GM18511 (cell line): ENCODE data around the gene DNER.
"Not testable (repeated sequence)": the region's sequence is repeated elsewhere in the genome, so short reads cannot be mapped to it uniquely, and the experiment has no call there.

ENCODE experiments used
- ATAC-seq: cut with Tn5 transposase; IDR thresholded peaks from one replicate; pipeline ENCODE4 v1.9.1; 2021; ENCODE audit warnings: mild to moderate bottlenecking, moderate library complexity; ENCODE audit not compliant: unreplicated experiment

Gene DNER

DNA sequence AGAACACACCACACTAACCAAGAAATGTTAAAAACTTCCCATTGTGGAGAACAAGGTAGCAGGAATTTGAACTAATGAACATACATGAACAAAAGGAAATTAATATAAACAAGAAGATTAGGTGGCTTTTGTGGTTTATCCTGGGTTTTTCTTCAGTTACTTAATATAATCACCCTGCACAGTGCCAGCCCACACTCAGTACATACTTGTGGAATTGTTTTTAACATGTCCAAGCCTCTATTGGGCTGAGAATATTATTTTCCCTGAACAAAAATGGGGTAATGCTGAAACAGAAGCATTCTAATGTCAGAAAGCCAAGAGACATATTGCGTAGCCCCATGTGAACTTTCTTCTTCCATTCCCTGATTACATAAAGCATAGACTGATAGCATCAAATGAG lies 202.8 kb downstream of the DNER start:
- ATAC-seq, result no peak

DNA sequence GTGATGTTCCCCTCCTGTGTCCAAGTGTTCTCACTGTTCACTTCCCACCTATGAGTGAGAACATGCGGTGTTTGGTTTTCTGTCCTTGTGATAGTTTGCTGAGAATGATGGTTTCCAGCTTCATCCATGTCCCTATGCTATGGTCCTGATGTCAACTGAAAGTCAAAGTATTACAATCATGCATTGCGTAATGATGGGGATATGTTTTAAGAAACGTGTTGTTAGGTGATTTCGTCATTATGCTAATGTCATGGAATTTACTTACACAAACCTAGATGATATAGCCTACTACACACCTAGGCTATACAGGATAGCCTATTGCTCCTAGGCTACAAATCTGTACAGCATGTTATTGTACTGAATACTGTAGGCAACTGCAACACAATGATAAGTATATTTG lies 207.7 kb downstream of the DNER start:
- not testable (repeated sequence) for ATAC-seq

DNA sequence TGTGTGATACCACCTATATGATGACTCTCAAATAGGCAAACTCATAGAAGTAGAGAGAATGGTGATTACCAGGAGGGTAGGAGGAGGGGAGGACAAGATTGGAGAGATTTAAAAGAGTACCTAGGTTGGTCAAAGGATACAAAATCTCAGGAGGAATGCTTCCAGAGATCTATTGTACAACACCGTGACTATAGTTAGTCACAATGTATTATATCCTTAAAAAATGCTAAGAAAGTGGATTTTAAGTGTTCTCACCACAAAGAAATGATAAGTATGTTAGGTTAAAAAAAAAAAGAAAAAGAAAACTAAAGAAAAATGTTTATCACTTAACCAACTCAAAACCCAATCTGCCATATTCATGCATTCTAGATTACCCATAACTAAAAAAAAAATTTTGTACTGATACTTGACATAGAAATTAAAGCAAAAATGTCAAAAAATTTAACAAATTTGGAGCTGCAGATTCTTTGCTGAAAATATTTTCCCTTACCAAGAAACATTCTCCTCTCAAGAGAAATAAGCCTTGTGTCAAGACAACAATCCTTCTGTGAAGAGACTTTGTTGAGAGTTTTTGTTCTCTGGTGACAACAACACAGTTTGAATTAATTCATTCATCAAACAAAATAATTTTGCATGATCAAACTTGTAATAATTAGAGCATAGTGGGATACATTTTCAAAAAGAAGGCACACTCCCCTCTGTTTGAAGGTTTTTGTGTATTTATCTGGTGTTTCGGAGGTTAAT lies 213.1 kb downstream of the DNER start:
- ATAC-seq, result no peak

DNA sequence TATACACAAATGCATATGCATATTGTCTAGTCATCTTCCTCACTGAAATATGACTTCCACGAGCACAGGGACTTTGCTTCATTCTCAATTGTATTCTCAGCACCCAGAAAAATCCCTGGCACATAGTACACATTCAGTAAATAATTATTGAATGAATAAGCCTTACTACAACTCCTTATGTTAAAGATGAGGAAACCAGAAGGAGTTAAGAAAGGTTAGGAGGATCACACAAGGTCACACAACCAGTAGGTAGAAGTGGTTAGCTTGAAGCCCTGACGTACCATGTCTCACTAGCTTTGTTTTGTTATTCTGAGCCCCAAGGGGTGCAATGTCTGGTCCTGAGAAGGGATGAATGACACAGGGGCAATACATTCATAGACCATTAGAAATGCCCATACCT lies 222.3 kb downstream of the DNER start:
- ATAC-seq, result no peak

DNA sequence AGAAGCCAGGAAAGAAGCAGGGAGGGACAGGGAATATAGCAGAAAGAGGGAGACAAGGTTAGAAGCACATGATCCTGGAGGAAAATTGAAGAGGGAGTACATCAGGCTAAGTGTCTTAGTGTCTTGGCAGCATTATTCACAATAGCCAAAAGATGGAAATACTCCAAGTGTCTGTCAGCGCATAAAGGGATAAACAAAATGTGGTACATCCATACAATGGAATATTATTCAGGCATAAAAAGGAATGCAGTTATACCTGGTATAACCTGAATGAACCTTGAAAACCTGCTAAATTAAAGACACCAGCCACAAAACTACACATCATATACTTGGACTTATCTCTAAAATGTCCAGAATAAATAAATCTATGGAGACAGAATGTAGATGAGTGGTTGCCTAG lies 224.2 kb downstream of the DNER start:
- ATAC-seq, result no peak

DNA sequence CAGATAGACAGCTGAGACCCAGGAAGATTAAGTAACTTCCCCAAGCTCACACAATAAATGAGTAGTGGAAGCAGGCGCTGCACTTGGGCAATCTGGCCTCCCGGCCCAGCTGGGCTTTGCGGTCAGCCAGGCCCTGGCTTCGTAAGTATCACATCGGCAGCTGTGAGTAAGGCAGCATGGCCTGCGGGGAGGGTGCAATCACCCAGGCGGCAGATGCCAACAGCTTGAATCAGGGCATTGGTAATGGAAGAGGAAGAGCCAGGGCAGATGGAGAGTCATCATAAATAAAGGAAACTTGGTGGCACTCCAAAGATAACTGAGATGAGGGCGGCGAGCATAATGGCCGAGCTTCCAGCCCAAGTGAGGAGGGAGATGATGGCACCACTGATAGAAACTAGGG lies 225.3 kb downstream of the DNER start:
- no peak for ATAC-seq

DNA sequence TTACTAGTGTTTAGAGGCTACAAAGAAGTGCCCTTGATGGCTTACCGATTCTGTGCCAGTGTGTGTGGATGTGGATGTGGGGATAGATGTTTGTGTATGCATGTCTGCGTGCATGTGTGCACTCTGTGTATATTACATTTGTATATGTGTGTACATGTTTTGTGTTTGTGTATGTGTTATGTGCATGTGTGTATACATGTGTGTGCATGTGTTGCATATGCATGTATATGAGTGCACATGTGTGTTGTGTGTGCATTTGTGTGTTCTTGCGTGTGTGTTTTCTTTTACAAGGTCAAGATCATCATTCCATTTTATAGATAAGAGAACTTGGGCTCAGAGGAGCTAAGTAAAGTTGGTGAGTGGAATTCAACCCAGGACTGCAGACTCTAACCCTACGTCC lies 226.1 kb downstream of the DNER start:
- no peak for ATAC-seq

DNA sequence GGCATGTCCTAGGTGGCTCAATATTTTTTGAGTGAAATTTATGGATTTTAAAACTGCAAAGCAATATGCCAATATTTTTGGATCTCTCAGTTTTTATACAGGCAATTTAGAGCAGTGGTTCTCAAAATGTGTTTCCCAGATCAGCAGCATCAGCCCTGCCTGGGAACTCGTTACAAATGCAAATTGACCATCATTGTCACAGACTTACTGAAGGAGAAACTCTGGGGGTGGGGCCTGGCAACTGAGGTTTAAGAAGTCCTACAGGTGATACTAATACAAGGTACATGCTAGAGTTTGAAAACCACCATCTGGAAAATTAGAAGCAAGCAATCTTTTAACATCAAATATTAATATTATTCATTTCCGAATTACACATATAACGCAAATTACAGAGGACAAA lies 227.7 kb downstream of the DNER start:
- no peak for ATAC-seq

DNA sequence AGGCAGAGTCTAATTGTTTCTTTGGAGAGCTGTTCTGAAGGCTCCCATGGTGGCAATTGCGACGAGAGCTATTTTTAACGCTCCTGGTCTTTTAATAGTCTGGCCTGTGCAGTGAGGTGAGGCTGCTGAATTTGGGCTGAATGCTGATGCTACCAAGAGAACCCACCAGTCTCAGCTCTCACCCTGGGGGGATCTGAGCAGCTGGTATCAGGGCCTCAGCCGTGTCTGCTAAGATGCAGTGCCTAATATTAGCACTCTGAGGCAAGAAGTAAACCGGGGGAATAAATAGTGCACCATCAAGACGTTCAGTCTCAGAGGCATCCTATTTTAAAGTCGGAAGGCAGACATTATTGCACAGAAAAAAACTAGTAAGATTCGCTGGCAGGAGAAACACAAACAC lies 228.5 kb downstream of the DNER start:
- ATAC-seq, result no peak

DNA sequence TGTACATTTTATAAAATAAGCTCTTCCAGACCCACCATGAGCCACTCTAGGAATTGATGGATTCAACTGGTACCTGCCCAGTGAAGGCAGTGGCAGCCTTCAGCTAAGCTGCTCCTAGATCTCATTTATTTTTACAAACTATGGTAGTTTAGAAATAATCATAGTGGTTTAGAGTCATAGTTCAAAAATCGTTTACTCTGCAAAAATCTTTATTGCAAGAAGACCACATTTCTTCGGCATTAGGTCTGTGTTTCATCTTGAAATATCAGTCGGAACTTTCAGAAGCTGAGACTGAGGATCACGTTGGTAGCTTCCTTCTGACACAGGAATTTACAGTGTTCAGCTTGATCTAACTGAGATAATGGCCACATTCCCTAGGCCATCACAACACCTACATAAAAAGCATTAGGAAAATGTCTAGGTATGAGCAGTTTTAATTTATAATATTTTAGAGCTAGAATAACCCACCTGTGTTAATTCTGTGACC lies 237.0 kb downstream of the DNER start:
- no peak for ATAC-seq

DNA sequence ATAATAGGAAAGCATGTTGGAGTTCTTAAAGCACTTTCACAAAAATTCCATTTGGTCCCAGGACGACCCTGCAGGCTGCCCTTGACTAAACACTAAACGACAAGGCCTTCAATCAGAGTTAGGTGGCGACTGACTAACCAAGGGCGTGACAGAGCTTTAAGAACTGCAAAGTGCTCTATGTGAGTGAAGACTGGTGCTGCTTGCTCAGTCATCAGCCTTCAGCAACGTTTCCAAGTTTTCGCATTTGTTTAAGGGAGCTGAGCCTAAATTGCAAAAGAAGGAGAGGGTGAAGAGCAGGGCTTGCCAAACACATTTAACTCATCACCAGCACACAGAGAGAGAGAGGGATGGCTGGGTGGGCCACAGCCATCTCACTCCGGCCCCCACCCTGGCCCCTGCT lies 238.6 kb downstream of the DNER start:
- no peak for ATAC-seq

DNA sequence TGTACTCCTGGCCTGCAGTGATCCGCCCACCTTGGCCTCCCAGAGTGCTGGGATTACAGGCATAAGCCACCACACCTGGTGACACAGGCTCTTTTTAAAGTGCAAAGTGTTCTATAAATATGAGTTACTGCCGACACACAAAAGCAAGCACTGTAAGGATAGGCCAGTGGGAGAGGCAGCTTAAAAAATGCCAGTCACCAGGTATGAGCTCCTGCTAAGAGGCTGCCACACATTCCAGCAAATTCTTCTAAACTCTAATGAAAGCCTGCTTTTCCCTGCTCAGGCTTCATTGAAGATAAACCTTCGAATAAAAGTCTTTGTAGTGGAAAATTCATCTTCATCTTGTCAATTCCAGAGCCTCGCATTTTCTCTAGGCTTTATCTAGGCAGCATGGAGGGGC lies 240.2 kb downstream of the DNER start:
- no peak for ATAC-seq

DNA sequence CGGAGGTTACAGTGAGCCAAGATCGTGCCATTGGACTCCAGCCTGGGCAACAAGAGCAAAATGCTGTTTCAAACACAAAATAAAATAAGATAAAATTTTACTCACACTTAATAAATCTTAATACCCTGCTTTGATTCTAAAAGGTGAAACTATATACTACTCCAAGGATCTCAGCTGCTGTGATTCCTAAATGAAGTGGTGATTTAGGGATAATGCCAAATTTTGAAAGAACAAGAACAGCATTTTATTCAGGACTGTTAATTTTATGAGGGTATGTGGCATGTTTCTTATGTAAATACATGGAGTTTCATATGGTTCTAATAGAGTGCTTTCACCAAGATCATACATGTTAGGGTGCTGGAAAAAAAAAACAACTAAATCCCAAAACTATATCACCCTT lies 243.6 kb downstream of the DNER start:
- ATAC-seq, result no peak

DNA sequence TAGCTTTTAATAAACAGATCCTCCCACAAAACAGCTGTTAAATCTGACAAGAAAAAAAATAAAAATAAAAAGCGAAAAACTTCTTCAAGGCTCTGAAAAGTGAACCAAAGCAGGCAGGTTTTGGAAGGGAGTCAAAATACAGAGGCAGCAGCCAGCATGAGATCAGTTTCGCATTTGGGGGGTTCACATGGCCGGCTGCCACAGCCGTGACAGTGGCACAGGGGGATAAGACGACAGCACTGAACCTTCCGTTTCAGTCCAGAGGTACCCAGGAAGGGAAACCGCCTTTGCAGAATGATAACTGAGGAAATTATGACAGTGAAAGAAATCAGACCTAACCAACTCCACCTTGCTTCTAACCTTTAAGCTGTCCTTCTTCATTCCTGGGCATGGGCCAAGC lies 246.6 kb downstream of the DNER start:
- ATAC-seq, result no peak

DNA sequence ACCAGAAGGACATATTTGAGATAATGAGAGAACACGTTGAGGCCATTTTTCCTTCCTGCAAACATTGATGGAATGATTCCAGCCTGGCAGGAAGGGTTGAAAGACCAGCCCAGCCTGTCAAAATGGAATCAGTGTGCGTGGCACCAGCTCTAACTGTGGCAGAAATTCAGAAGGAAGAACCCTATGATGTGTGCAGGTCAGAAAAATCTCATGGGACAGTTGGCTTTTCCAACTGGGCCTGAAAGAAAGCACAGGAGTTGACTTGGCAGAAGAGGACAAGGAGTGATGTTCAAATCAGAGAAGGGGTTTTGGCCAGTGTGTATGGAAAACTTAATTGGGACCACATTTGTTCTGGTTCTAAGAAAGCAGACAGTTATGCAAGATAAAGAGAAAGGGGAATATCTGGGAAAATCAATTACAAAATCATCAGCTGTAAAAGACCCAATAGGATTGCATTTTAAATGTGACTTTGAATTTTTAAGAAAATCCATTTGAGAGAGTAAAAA lies 250.5 kb downstream of the DNER start:
- ATAC-seq, result no peak

DNA sequence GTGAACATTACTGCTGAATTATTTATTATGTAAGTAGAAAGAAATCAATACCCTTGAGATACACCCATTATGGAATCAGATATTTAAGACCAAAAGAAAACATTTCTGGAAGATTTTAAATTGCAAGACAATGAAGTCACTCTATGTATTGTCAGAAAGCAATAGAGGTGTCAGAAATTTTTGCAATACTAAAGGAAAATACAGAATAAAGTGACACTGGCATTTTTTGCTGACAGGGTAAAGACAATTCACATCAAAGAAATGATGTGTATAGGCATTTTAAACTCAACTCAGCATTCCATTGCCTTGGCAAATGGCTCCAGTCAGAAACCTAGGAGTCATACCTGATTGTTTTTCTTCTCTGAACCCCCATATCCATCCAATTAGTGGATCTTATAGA lies 252.2 kb downstream of the DNER start:
- ATAC-seq, result no peak

DNA sequence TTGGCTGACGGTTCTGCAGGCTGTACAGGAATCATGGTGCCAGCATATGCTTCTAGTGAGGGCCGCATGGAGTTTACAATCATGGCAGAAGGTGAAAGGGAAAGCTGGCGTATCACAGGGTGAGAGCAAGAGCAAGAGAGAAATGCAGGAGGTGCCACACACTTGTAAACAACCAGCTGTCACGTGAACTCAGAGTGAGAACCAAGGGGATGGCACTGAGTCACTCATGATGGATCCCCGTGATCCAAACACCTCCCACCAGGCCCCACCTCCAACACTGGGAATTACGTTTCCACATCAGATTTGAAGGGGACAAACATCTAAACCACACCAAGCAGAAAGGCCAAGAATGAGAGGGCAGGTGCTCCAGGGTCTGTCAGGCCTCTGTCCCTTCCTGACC lies 258.3 kb downstream of the DNER start:
- ATAC-seq, result no peak

DNA sequence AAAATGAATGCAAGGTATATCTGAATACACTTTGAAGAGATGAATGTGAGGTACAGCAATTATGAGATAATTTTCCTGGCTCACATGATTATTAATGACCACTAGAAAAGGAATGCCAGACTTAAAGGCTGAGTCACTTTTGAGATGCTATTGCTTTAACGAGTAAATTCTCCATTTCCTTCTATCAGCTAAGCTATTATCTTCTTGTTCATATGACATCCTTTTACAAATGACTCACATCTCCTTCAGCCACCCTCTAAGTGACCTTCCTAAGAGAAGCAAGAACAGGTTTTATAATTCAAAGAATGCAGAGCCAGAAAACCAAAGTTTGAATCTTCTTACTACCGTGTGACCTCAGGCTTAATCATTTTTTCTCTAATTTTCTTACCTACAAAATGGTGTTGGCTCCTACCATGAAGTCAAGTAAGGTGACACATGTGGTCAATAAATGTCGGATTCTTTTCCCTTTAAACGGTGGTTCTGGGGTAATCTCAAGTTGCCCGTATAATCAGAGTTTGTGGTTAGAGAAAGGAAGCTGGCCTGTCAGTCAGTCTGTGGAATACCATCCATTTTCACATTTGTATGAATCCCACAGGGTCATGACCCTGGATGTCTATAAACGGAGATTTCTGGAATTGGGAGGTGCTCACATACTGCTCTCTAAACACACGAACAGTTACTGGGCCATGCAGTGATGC lies 259.3 kb downstream of the DNER start:
- ATAC-seq, result no peak

DNA sequence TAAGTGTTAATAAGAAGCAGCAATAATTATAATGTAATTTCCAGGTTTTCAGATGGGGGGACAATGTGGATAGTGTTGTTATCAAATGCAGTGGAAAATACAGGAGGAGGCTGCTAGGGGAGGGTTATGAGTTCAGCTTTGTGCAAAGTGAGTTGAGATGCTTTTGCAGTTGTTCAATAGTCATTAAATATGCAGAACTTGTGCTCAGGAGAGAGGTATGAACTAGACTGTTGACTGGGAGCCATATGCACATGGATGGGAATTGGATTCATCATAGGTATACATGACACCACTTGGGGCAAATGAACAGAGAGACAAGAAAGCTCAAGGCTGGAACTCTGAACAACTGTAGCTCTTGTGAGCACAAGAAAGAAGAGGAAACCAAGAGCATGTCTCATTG lies 261.1 kb downstream of the DNER start:
- no peak for ATAC-seq

DNA sequence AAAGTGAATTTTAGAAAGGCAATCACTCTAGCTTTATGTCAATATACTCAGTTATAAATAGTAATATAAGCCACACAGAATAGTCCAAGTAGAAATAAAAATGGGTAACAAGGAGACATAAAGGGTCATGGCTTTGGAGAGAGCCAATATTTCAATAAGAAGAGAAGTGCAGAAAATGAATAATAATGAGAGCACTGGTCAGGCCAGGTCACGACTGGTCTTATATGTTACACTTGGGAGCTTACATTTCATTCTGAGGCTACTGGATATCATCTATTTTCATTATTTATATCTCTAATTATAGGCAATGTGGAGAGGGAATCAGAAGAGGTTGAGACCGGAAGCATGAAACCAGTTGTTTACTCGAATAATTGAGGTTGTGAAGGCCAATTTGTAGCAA lies 262.5 kb downstream of the DNER start:
- ATAC-seq, result no peak

DNA sequence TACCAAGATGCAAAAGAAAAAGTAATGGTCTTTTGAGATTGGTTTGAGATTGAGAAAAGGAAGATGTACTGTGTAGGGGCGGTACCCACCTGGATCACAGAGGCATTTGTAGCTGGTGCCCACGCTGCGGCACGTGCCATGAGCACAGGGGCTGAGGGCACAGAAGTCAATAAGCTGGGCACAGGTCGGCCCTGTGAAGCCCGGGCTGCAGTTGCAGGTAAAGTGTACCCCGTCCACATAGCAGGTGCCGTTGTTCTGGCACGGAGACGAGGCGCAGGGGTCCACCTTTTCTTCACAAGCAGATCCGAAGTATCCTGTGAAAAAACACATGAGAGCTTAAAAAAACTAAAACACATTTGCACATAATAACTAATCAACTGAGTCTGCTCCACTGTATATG lies 267.1 kb downstream of the DNER start:
- no peak for ATAC-seq

DNA sequence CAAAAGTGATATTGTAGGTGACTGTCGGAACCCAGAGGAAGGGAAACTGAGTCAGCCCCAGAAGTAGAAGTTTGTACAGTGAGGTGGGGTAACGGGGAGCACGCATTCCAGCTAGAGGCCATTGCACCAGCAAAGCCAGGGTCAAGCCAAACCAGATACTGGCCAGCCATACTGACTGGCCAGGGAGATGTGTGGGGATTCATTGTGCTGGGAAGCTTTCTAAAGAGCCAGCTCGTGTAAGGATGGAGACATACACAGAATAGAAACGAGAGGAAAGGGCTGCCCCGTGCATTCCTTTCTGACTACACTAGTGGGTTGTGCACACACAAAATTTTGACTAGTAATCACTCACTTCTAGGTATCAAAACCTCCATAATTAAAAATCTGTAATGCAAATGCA lies 268.0 kb downstream of the DNER start:
- no peak for ATAC-seq
